Sigmoid colon (tissue), 3 donors: ENCODE results near the gene SLC35E1.

ENCODE experiments used
- POLR2A ChIP-seq, 2 donors: fragments of 450-650 bp; IDR thresholded peaks; one replicate each; pipeline ENCODE4 v1.6.1; 2016; ENCODE audit warnings: antibody characterized with exemption in 2 of 2, mild to moderate bottlenecking in 2 of 2, moderate library complexity in 2 of 2
- TF ChIP-seq, protein P1 (sequence below), 4 experiments: fragments of 450-650 bp in 3 of 4; fragments of 200-600 bp in 1 of 4; IDR thresholded peaks; one replicate each; pipeline ENCODE4 v1.5.1; 2016 to 2019; ENCODE audit warnings: antibody characterized with exemption in 4 of 4, mild to moderate bottlenecking in 3 of 4, moderate library complexity in 2 of 4

DNA sequence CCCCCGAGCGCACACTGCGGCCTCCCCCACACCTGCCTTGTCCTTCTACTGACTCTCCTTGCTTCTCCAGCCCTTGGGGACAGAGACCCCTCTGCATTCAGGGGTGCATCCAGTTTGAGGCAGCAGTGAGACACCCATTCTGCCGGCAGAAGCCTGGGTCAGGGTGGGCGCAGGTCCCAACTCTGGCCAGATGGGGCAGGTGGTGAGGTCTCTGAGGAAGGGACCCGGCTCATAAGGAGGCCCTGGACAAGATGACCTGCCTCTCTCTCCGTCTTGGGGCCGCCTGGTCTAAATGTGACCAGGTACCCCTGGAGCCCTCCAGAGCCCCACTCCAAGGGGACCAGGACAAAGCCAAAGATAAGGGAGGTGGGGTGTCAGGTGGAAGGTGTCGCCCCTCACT is 36.1 kb downstream of the SLC35E1 start:
- TF ChIP-seq, protein P1, sequence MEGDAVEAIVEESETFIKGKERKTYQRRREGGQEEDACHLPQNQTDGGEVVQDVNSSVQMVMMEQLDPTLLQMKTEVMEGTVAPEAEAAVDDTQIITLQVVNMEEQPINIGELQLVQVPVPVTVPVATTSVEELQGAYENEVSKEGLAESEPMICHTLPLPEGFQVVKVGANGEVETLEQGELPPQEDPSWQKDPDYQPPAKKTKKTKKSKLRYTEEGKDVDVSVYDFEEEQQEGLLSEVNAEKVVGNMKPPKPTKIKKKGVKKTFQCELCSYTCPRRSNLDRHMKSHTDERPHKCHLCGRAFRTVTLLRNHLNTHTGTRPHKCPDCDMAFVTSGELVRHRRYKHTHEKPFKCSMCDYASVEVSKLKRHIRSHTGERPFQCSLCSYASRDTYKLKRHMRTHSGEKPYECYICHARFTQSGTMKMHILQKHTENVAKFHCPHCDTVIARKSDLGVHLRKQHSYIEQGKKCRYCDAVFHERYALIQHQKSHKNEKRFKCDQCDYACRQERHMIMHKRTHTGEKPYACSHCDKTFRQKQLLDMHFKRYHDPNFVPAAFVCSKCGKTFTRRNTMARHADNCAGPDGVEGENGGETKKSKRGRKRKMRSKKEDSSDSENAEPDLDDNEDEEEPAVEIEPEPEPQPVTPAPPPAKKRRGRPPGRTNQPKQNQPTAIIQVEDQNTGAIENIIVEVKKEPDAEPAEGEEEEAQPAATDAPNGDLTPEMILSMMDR (IDR thresholded peaks at IDR 0.05), result no peak
- TF ChIP-seq POLR2A (IDR thresholded peaks at IDR 0.05), result no peak
